SU-DHL-6 (cell line): ENCODE results near the gene RSPH3.

ENCODE experiments used
- CTCF ChIP-seq: fragments of 200-600 bp; sonication (generic); IDR thresholded peaks from one replicate; pipeline ENCODE4 v1.5.1; 2017; ENCODE audit warnings: antibody characterized with exemption, mild to moderate bottlenecking, low read length, moderate library complexity; ENCODE audit not compliant: insufficient read depth, poor library complexity, severe bottlenecking
- EZH2phosphoT487 ChIP-seq: fragments of 200-600 bp; sonication (generic), shearing (Covaris generic); conservative IDR thresholded peaks from 2 replicates; pipeline ENCODE4 v1.6.1; 2018; ENCODE audit warnings: mild to moderate bottlenecking, antibody characterized with exemption, low read length, moderate library complexity, mixed read lengths

DNA sequence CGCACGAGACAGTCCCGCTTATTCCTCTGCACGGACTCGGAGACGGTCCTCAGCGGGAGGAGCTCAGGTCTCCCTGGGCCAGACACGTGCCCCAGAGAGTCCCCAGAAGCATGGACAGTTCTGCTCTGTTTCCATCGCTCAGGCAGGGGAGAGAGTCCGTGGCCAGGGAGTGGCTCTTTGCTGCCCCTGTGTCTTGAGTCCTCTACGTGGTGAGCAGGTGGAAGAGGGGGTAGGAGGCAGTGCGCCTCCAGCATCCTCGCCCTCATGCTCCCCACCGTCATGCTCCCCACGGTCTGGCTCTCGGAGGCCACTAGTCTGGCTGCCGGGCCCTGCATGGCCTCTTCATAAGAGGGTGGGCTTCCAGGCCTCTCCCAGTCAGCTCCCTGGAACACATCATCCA, 35.9 kb upstream of the RSPH3 start:
- TF ChIP-seq CTCF (no peak), EZH2phosphoT487 (no peak)
